ENCODE data around the gene RBM6.

- no peak for TF ChIP-seq SIN3A (IDR thresholded peaks at IDR 0.05; ENCODE audit: borderline replicate concordance, low read depth, low read length)
- TF ChIP-seq RCOR1 (IDR thresholded peaks at IDR 0.05; ENCODE audit: low read length) = no peak
- TF ChIP-seq CTCF (IDR thresholded peaks at IDR 0.05) = no peak
- no peak for TF ChIP-seq POLR2AphosphoS5 (IDR thresholded peaks at IDR 0.05; ENCODE audit: low read depth, low read length)
- no peak for TF ChIP-seq IRF3 (IDR thresholded peaks at IDR 0.05; ENCODE audit: low read depth, low read length)
- TF ChIP-seq ELF1 (IDR thresholded peaks at IDR 0.05) = no peak
- no peak for TF ChIP-seq EP300 (IDR thresholded peaks at IDR 0.05; ENCODE audit: borderline replicate concordance in 1 of 2, low read depth in 1 of 2, low read length in 1 of 2)
Measured at GRCh38 chr3:50078622-50079021, 138.7 kb downstream of the RBM6 start.
